NCI-H82 treated with DMSO at 0.1 percent for 48 hours (cell line): ENCODE results near the gene DIAPH3.

Experiments used
- DNase-seq: peaks from one replicate; lab custom pipeline; 2025; ENCODE audit not compliant: unreplicated experiment; lab: John Stamatoyannopoulos, UW

Gene DIAPH3

GRCh38 chr13:60158321-60158801, 5.4 kb downstream of the DIAPH3 start:
- DNase-seq, result peak; percentile 92

- peak; percentile 98 for DNase-seq
Observed at GRCh38 chr13:60155978-60156377, 7.8 kb downstream of the DIAPH3 start.

GRCh38 chr13:60152904-60153303, 10.8 kb downstream of the DIAPH3 start:
- no peak for DNase-seq

- DNase-seq, result no peak
Observed at GRCh38 chr13:60152114-60152513, 11.6 kb downstream of the DIAPH3 start.

- DNase-seq, result no peak
Observed at GRCh38 chr13:60150538-60150937, 13.2 kb downstream of the DIAPH3 start.

GRCh38 chr13:60148918-60149317, 14.8 kb downstream of the DIAPH3 start:
- DNase-seq, result no peak

- DNase-seq, result no peak
Observed at GRCh38 chr13:60147361-60147760, 16.4 kb downstream of the DIAPH3 start.

GRCh38 chr13:60146471-60146870, 17.3 kb downstream of the DIAPH3 start:
- no peak for DNase-seq

- no peak for DNase-seq
Observed at GRCh38 chr13:60143775-60144174, 20.0 kb downstream of the DIAPH3 start.

- no peak for DNase-seq
Observed at GRCh38 chr13:60139272-60139671, 24.5 kb downstream of the DIAPH3 start.

GRCh38 chr13:60138674-60139073, 25.1 kb downstream of the DIAPH3 start:
- DNase-seq, result no peak

GRCh38 chr13:60137911-60138560, 25.7 kb downstream of the DIAPH3 start:
- DNase-seq, result no peak

GRCh38 chr13:60135344-60135743, 28.4 kb downstream of the DIAPH3 start:
- no peak for DNase-seq

GRCh38 chr13:60134376-60134775, 29.4 kb downstream of the DIAPH3 start:
- no peak for DNase-seq

- DNase-seq, result no peak
Observed at GRCh38 chr13:60121337-60121687, 42.4 kb downstream of the DIAPH3 start.

GRCh38 chr13:60120617-60121336, 43.0 kb downstream of the DIAPH3 start:
- DNase-seq, result no peak

GRCh38 chr13:60118696-60119400, 44.9 kb downstream of the DIAPH3 start:
- DNase-seq, result no peak

- no peak for DNase-seq
Observed at GRCh38 chr13:60114499-60115028, 49.2 kb downstream of the DIAPH3 start.

- no peak for DNase-seq
Observed at GRCh38 chr13:60112771-60113170, 51.0 kb downstream of the DIAPH3 start.

GRCh38 chr13:60111691-60112090, 52.0 kb downstream of the DIAPH3 start:
- DNase-seq, result no peak

- no peak for DNase-seq
Observed at GRCh38 chr13:60109285-60109684, 54.4 kb downstream of the DIAPH3 start.

GRCh38 chr13:60108589-60108988, 55.1 kb downstream of the DIAPH3 start:
- no peak for DNase-seq
